Gastroesophageal sphincter (tissue), 3 donors: ENCODE measurements around the gene MAP3K20.

Experiments
- POLR2A ChIP-seq, 2 donors: fragments of 450-650 bp; IDR thresholded peaks; one replicate each; pipeline ENCODE4 v1.6.1; 2017; ENCODE audit warnings: antibody characterized with exemption in 2 of 2, mild to moderate bottlenecking in 2 of 2, moderate library complexity in 1 of 2
- TF ChIP-seq, protein P1 (sequence below), 4 experiments: fragments of 200-600 bp in 2 of 4; fragments of 450-650 bp in 2 of 4; sonication (generic) in 1 of 4; IDR thresholded peaks; one replicate each; pipeline ENCODE4 v1.5.1; 2017 to 2019; ENCODE audit warnings: antibody characterized with exemption in 4 of 4, mild to moderate bottlenecking in 2 of 4, moderate library complexity in 2 of 4

DNA sequence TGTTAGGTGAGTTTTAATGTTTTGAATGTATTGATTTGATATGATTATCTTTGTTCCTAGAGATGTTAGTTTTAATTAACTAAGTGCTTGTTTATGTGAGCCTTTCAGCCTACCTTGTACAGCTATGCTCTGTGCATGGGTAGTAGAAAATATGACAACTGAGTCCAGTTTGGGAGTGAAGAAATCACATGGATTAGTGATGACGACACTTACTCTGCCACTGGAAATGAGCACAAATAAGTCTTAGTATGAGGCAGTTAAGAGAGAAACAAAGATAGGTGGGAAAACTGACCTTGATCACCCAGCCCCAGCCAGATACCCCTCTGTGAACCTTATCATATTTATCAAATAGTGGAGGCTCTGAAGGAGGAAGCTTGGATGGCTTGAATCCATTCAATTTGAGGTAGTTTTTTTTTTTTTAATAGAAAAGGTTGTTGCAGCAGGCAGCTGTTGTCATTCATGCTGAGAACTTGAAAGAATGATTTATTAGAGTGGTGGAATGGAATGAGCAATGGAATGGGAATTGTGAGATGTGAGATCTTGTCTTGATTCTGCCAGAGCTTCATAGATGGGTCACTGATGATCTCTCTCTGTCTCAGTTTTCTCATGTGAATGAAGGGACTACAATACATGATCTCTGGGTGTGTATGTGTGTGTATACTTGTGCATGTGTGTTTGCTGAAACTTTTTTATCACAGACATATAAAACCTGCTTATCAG is 96.4 kb downstream of the MAP3K20 start:
- TF ChIP-seq, protein P1, sequence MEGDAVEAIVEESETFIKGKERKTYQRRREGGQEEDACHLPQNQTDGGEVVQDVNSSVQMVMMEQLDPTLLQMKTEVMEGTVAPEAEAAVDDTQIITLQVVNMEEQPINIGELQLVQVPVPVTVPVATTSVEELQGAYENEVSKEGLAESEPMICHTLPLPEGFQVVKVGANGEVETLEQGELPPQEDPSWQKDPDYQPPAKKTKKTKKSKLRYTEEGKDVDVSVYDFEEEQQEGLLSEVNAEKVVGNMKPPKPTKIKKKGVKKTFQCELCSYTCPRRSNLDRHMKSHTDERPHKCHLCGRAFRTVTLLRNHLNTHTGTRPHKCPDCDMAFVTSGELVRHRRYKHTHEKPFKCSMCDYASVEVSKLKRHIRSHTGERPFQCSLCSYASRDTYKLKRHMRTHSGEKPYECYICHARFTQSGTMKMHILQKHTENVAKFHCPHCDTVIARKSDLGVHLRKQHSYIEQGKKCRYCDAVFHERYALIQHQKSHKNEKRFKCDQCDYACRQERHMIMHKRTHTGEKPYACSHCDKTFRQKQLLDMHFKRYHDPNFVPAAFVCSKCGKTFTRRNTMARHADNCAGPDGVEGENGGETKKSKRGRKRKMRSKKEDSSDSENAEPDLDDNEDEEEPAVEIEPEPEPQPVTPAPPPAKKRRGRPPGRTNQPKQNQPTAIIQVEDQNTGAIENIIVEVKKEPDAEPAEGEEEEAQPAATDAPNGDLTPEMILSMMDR (IDR thresholded peaks at IDR 0.05) = no peak
- no peak for TF ChIP-seq POLR2A (IDR thresholded peaks at IDR 0.05)
